ENCODE results near the gene PRM2. TPM values are rescaled to one million over a fixed set of nuclear protein-coding genes. Genes with fewer than 3 reads are reported as not detected.

Gene PRM2
- total and polyA plus RNA-seq, 2 of the 8 experiments (the other 6 are each of a cell fraction or from before 2014, with no cell fraction given): not detected

- Histone ChIP-seq H3K27me3 (replicated peaks in 1 of 4; ENCODE audit: control insufficient read depth in 3 of 4, extremely low read depth in 1 of 4, insufficient read depth in 3 of 4, low read length in 3 of 4) (no peaks in the 10 kb centered on the region), H3K4me3 (ENCODE audit: extremely low read depth in 1 of 4, insufficient read depth in 2 of 4, low read depth in 3 of 4, low read length in 4 of 4) (no peak overlapping the region), H3K27ac (ENCODE audit: low read depth, low read length) (no peak overlapping the region), H3K56ac (replicated peaks; ENCODE audit: insufficient read length, low read depth, low read length) (no peak overlapping the region), H2BK5ac (ENCODE audit: low read depth, low read length) (no peak overlapping the region), H3K23ac (ENCODE audit: insufficient read length) (no peak overlapping the region), H3K23me2 (ENCODE audit: low read depth, low read length) (no peaks in the 10 kb centered on the region; the same call in 1 of the 2 replicates), H3K4me2 (ENCODE audit: insufficient read depth in 1 of 2, low read depth in 2 of 2, low read length in 2 of 2) (no peak overlapping the region), H3K18ac (ENCODE audit: extremely low read depth, low read length) (peak overlapping the region; percentile 13; the same call in 1 of the 2 replicates), H4K91ac (replicated peaks; ENCODE audit: insufficient read length, low read length) (peak overlapping the region; percentile 5), H3K4me1 (replicated peaks in 1 of 4; ENCODE audit: control insufficient read depth in 3 of 4, insufficient read depth in 4 of 4, low read length in 3 of 4) (peaks cover 0 to 6% (median 3%) of the 10 kb centered on the region in 4 experiments; a peak in 2 of 7 replicates), H4K20me1 (replicated peaks in 1 of 2; ENCODE audit: control insufficient read depth in 1 of 2, insufficient read depth in 2 of 2, low read length in 2 of 2) (no peaks in the 10 kb centered on the region), H3K9me3 (ENCODE audit: insufficient read depth in 2 of 2, low read depth in 1 of 2, low read length in 1 of 2) (0 out of 4 replicates have a peak, but pooled peaks cover 0 to 3% of the 10 kb centered on the region in 2 experiments), H3K9ac (replicated peaks in 1 of 4; ENCODE audit: extremely low read depth in 1 of 4, low read depth in 3 of 4, low read length in 3 of 4) (no peak overlapping the region), H2BK15ac (ENCODE audit: low read length) (no peak overlapping the region), H3K36me3 (ENCODE audit: control insufficient read depth in 2 of 4, insufficient read depth in 4 of 4, low read length in 3 of 4) (no peaks in the 10 kb centered on the region), H4K5ac (ENCODE audit: insufficient read length, low read depth, low read length) (no peak overlapping the region), H3K79me1 (ENCODE audit: low read depth, low read length) (no peaks in the 10 kb centered on the region), H2AK5ac (ENCODE audit: low read depth, low read length) (no peak overlapping the region), H3K14ac (ENCODE audit: insufficient read length) (no peak overlapping the region), H2AFZ (ENCODE audit: low read length) (no peak overlapping the region), H3K79me2 (ENCODE audit: control insufficient read depth in 1 of 2, insufficient read depth in 2 of 2, low read length in 2 of 2) (no peaks in the 10 kb centered on the region), H4K8ac (ENCODE audit: extremely low read depth, insufficient read depth, low read length) (no peak overlapping the region), H2BK120ac (replicated peaks; ENCODE audit: low read depth, low read length) (no peak overlapping the region), H3K4ac (replicated peaks; ENCODE audit: insufficient read length, low read depth, low read length) (no peak overlapping the region), H2BK20ac (ENCODE audit: low read length) (no peak overlapping the region), H2BK12ac (ENCODE audit: low read depth, low read length) (no peak overlapping the region)
- FAIRE-seq: no peak
- CTCF ChIA-PET (ENCODE audit: partially characterized antibody): interaction anchor here (0.6 to 1.6 kb wide), 7 partner anchors 7 to 195 kb away, joined by 3 to 5 read pairs (median 4); no protein-coding TSS in a partner anchor
- no peak for DNase-seq (ENCODE audit: low read depth in 1 of 2, low spot score in 2 of 2)
- POLR2A ChIA-PET (ENCODE audit: partially characterized antibody): interaction anchor here (1.2 to 3.5 kb wide), 4 partner anchors 9 to 16 kb away, joined by 4 to 21 read pairs (median 8); no protein-coding TSS in a partner anchor
- WGBS, 2 experiments (ENCODE audit: extremely low coverage in 1 of 2, insufficient coverage in 1 of 2, insufficient read length in 1 of 2, insufficient replicate concordance in 2 of 2, low coverage in 1 of 2, low lambda C conversion rate in 2 of 2, missing lambda C conversion rate in 1 of 2): 82% methylated on average over 10 of the region's 10 CpGs; no CpG with 5 or more reads in 1 of the 2 experiments
- no peak for TF ChIP-seq SP1 (IDR thresholded peaks at IDR 0.05; ENCODE audit: low read depth, low read length)
- no peak for TF ChIP-seq TCF12 (IDR thresholded peaks at IDR 0.05; ENCODE audit: low read depth, low read length)
- TF ChIP-seq NRF1 (IDR thresholded peaks at IDR 0.05; ENCODE audit: low read depth, low read length): no peak
- no peak for TF ChIP-seq CEBPB (IDR thresholded peaks at IDR 0.05; ENCODE audit: low read depth, low read length)
- no peak for TF ChIP-seq SP2 (IDR thresholded peaks at IDR 0.05; ENCODE audit: low read length)
- TF ChIP-seq TAF7 (optimal IDR thresholded peaks at IDR 0.05; ENCODE audit: borderline replicate concordance, low read depth, low read length): no peak
- TF ChIP-seq, protein P1, sequence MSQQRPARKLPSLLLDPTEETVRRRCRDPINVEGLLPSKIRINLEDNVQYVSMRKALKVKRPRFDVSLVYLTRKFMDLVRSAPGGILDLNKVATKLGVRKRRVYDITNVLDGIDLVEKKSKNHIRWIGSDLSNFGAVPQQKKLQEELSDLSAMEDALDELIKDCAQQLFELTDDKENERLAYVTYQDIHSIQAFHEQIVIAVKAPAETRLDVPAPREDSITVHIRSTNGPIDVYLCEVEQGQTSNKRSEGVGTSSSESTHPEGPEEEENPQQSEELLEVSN (IDR thresholded peaks at IDR 0.05): no peak
- no peak for TF ChIP-seq TAF1 (IDR thresholded peaks at IDR 0.05; ENCODE audit: low read depth, low read length)
- TF ChIP-seq RXRA (IDR thresholded peaks at IDR 0.05; ENCODE audit: insufficient read depth, low read depth, low read length): no peak
- TF ChIP-seq TEAD4 (IDR thresholded peaks at IDR 0.05; ENCODE audit: low read depth, low read length): no peak
- no peak for TF ChIP-seq EZH2 (IDR thresholded peaks at IDR 0.05; ENCODE audit: low read depth, low read length, severe bottlenecking)
- TF ChIP-seq CTBP2 (IDR thresholded peaks at IDR 0.05; ENCODE audit: borderline replicate concordance, insufficient read depth, insufficient read length, low read length): no peak
These were observed 35.4 kb downstream of the PRM2 start for GRCh38 chr16:11240636-11241473.

Measured in H1 (cell line).